HG03565 (cell line): Measurements from ENCODE around the gene DPYD.

Experiments
- ATAC-seq: cut with Tn5 transposase; IDR thresholded peaks from one replicate; pipeline ENCODE4 v1.9.1; 2021; ENCODE audit warnings: mild to moderate bottlenecking, moderate library complexity; ENCODE audit not compliant: unreplicated experiment

Gene DPYD

DNA sequence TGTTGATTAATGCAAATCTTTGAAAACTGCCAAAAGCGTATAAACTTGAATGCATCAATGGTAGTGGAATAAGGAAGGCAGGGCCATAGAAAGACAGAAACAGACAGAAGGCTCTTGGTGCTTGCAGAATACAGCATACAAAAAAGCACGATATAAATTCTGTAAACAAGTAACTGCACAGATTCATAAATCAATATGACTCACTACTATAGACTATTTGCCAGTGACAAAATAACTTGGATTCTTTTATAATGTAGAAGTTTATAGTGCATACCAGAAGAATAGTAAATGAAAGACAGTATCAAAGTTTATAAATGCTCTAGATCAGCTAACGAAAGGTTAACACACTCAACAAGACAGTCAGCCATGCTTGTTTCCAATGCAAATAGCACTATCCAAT, 849.7 kb downstream of the DPYD start:
- no peak for ATAC-seq

GRCh38 chr1:97070376-97070775, 850.5 kb downstream of the DPYD start:
- no peak for ATAC-seq

DNA sequence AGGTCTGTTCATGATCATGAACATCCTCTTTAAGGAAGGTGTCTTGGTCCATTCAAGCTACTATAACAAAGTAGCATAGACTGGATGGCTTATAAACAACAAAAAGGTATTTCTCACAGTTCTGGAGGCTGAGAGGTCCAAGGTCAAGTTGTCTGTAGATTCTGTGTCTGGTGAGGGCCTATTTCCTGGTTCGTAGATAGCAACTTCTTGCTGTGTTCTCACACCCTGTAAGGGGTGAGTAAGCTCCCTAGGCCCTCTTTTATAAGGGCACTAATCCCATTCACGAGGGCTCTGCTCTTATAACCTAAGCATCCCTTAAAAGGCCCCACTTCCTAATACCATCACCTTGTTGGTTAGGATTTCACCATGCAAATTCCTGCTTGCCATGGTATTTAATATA, 851.5 kb downstream of the DPYD start:
- ATAC-seq: no peak

GRCh38 chr1:97066860-97067259, 854.0 kb downstream of the DPYD start:
- ATAC-seq: no peak

- no peak for ATAC-seq
Observed at GRCh38 chr1:97063532-97063931, 857.3 kb downstream of the DPYD start.

GRCh38 chr1:97061604-97062003, 859.2 kb downstream of the DPYD start:
- ATAC-seq: no peak

- ATAC-seq: no peak
Observed at GRCh38 chr1:97056386-97056785, 864.4 kb downstream of the DPYD start.

- ATAC-seq: no peak
Observed at GRCh38 chr1:97053268-97053667, 867.6 kb downstream of the DPYD start.

GRCh38 chr1:97051823-97052222, 869.0 kb downstream of the DPYD start:
- no peak for ATAC-seq

- no peak for ATAC-seq
Observed at GRCh38 chr1:97050506-97050905, 870.3 kb downstream of the DPYD start.

DNA sequence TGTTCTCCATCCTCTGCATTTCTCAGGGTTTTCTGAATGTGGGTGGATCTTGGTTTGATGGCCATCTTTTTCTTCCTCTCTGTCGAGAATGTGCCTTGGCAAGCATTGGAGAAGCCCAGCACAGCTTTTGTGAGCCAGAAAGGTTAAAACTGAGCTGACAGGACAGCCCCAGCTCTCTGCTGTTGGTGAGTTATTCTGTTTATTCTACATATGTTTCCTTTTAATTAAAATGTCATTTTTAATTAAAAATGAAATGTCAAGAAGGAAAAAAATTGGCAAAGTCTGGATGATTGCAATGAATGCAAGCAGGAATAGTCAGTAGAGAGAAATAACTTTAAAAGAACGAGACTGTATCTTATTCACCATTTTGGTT, 873.4 kb downstream of the DPYD start:
- ATAC-seq: no peak

- ATAC-seq: no peak
Observed at GRCh38 chr1:97046765-97047420, 873.9 kb downstream of the DPYD start.

DNA sequence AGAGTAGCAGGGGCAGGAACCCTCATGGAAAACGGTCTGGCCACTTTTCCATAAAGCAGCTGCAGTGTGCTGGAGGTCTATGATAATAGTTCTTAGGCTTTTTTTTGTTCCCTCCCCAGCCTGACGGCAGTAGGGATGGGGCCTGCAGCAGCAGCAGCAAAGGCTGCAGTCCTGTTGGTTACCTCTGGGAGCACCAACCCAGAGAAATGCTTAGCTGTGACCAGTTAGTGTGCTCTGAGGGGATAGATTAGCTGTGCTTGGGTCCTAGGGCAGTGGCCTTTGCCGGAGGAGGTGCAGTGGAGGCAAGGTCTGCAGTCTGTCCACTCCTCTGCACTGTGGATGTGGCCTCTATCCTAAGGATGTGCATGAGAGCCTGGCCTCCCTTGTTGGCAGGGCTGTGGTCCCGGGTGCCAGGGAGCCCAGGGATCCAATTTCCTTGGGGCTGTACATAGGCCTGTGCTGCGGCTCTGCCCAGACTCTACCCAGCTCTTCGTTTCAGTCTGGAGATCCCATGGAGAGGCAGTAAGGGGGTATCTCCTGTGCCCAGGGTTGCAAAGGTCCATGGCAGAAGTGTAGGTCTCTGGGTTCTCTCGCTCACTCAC, 876.6 kb downstream of the DPYD start:
- ATAC-seq: no peak

- no peak for ATAC-seq
Observed at GRCh38 chr1:97042551-97042950, 878.3 kb downstream of the DPYD start.

- no peak for ATAC-seq
Observed at GRCh38 chr1:97041026-97041425, 879.8 kb downstream of the DPYD start.

GRCh38 chr1:97038410-97038809, 882.4 kb downstream of the DPYD start:
- no peak for ATAC-seq

DNA sequence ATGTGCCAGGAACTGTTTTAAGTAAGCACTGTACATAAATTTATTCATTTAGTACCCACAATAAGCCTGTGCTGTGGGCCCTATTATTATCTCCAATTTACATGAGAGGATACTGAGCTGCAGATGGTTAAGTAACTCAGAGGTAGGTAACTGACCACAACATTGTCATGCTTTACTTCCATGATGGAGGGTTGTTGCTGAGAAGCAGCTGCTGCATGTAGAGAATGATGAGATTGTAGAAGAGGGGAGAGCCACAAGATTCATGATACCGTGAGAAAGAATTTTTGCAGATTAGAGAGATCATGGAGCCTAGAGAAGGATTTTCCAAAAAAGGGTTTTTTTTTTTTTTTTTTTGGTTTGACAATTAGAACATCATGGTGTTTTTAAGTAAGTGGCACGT, 886.2 kb downstream of the DPYD start:
- no peak for ATAC-seq

GRCh38 chr1:97033949-97034348, 886.9 kb downstream of the DPYD start:
- no peak for ATAC-seq
